GM12878 (cell line): ENCODE results near the gene SCYGR5. TPM values are rescaled to one million over a fixed set of nuclear protein-coding genes. Genes with fewer than 3 reads are reported as not detected.

ENCODE experiments used
- ATAC-seq: fragments of 200-7000 bp; cut with Tn5 transposase; 3 replicates; pipeline ENCODE4 v1.9.1; 2020; ENCODE audit warnings: mild to moderate bottlenecking, moderate library complexity
- BruUV-seq: library from RNA; stranded (reverse); fragments of 400-500 nt; replicated peaks from 2 replicates; lab custom pipeline; 2021; lab: Mats Ljungman, UMichigan
- CTCF ChIA-PET: fragments of 300-600 bp; sonication (Branson Sonifier 250); formaldehyde crosslinking; extraction: SDS; loops from one replicate; lab custom pipeline; 2021; ENCODE audit warnings: inconsistent platforms; lab: Yijun Ruan, JAX
- POLR2A ChIA-PET: fragments of 350-600 bp; formaldehyde crosslinking; extraction: SDS; loops from one replicate; lab custom pipeline; 2021; ENCODE audit warnings: inconsistent platforms; lab: Charles Lee
- RAD21 ChIA-PET: fragments of 300-600 bp; sonication (Branson Sonifier 250); formaldehyde crosslinking; loops from one replicate; lab custom pipeline; 2023; ENCODE audit warnings: antibody characterized with exemption; ENCODE audit not compliant: unreplicated experiment; lab: Charles Lee
- SMC1A ChIA-PET: fragments of 300-600 bp; sonication (Branson Sonifier 250); formaldehyde crosslinking; loops from one replicate; lab custom pipeline; 2023; ENCODE audit not compliant: unreplicated experiment, uncharacterized antibody; lab: Charles Lee
- DNase-seq: peaks from one replicate; pipeline ENCODE4 v3.0.0-alpha.2; 2011; ENCODE audit warnings: low read depth, low spot score
- FAIRE-seq: peaks from 3 replicates; lab custom pipeline; 2011; peaks lifted over from hg19 to GRCh38; lab: Jason Lieb, UNC
- H2AFZ ChIP-seq: 2 replicates; pipeline ENCODE4 v1.6.0; 2011; ENCODE audit warnings: low read depth, low read length, control low read depth; ENCODE audit not compliant: control insufficient read depth
- H3K27ac ChIP-seq: 2 replicates; pipeline ENCODE4 v1.5.1; 2011; ENCODE audit warnings: control low read depth; ENCODE audit not compliant: control insufficient read depth, insufficient read depth
- H3K27me3 ChIP-seq, 2 experiments: replicated peaks in 1 of 2; 2 replicates each; pipeline versions ENCODE4 v1.6.0 to v1.6.1; 2011; ENCODE audit warnings: low read length in 1 of 2; ENCODE audit not compliant: control insufficient read depth in 2 of 2, insufficient read depth in 2 of 2
- H3K36me3 ChIP-seq, 2 experiments: 2 replicates each; pipeline ENCODE4 v1.5.1; 2011; ENCODE audit warnings: low read length in 1 of 2; ENCODE audit not compliant: control insufficient read depth in 2 of 2, insufficient read depth in 2 of 2
- H3K4me1 ChIP-seq: 2 replicates; pipeline ENCODE4 v1.6.1; 2011; ENCODE audit warnings: mild to moderate bottlenecking, low read length, moderate library complexity, mixed read lengths; ENCODE audit not compliant: control insufficient read depth, insufficient read depth
- H3K4me2 ChIP-seq: 2 replicates; pipeline ENCODE4 v1.6.0; 2011; ENCODE audit warnings: control low read depth; ENCODE audit not compliant: control insufficient read depth, insufficient read depth
- H3K4me3 ChIP-seq: fragments of 200-600 bp; sonication (generic); 2 replicates; pipeline ENCODE4 v1.5.1; 2016
- H3K79me2 ChIP-seq: 2 replicates; pipeline ENCODE4 v1.6.0; 2011; ENCODE audit warnings: low read length; ENCODE audit not compliant: control insufficient read depth, insufficient read depth
- H3K9ac ChIP-seq: 2 replicates; pipeline ENCODE4 v1.8.0; 2011; ENCODE audit warnings: low read length, control low read depth, mixed read lengths; ENCODE audit not compliant: control insufficient read depth, insufficient read depth
- H3K9me3 ChIP-seq: replicated peaks from 3 replicates; pipeline ENCODE4 v1.5.1; 2011; ENCODE audit warnings: mild to moderate bottlenecking, low read length; ENCODE audit not compliant: control insufficient read depth, insufficient read depth
- H4K20me1 ChIP-seq: 2 replicates; pipeline ENCODE4 v1.6.0; 2011; ENCODE audit not compliant: control insufficient read depth, insufficient read depth
- CTCF ChIP-seq, 3 experiments: IDR thresholded peaks in 2 of 3; conservative IDR thresholded peaks in 1 of 3; 2 replicates each; pipeline ENCODE4 v1.5.1; 2011; ENCODE audit warnings: low read depth in 3 of 3, low read length in 3 of 3, mild to moderate bottlenecking in 3 of 3, control low read depth in 2 of 3, moderate library complexity in 2 of 3, inconsistent platforms in 1 of 3, mixed read lengths in 1 of 3; ENCODE audit not compliant: control insufficient read depth in 2 of 3, insufficient read depth in 1 of 3; ENCODE audit errors: extremely low read depth in 1 of 3
- EZH2 ChIP-seq: IDR thresholded peaks from 2 replicates; pipeline ENCODE4 v1.6.1; 2012; ENCODE audit warnings: low read depth, mild to moderate bottlenecking, control low read depth, inconsistent platforms, low read length, borderline replicate concordance; ENCODE audit not compliant: control insufficient read depth
- HDGF ChIP-seq: fragments of 450-650 bp; IDR thresholded peaks from 2 replicates; pipeline ENCODE4 v1.6.1; 2016; ENCODE audit warnings: antibody characterized with exemption
- MXI1 ChIP-seq: fragments of 150-350 bp; IDR thresholded peaks from 2 replicates; pipeline ENCODE4 v1.6.1; 2011; ENCODE audit warnings: low read depth, mild to moderate bottlenecking, inconsistent platforms, low read length, improper control_type of control experiment
- PAX5 ChIP-seq: IDR thresholded peaks from 2 replicates; pipeline ENCODE4 v1.6.1; 2011; ENCODE audit warnings: low read depth, low read length, borderline replicate concordance
- STAT1 ChIP-seq: fragments of 450-650 bp; conservative IDR thresholded peaks from 2 replicates; pipeline ENCODE4 v1.6.1; 2014; ENCODE audit warnings: antibody characterized with exemption, mild to moderate bottlenecking
- WGBS: methylation state at CpG from one replicate; pipeline ENCODE4 v1.1.6; 2016; ENCODE audit warnings: low lambda C conversion rate; ENCODE audit not compliant: insufficient replicate concordance, insufficient coverage; ENCODE audit errors: missing lambda C conversion rate; 5-methylcytosine and 5-hydroxymethylcytosine counted together
- in situ Hi-C: fragments of 300-500 bp; cut with MboI; formaldehyde crosslinking; loops from 9 replicates; pipeline ENCODE4 v1.14.3; 2018; ENCODE audit warnings: mixed read lengths
- intact Hi-C: fragments of 100-400 bp; cut with micrococcal nuclease; formaldehyde crosslinking; loops from one replicate; pipeline ENCODE4 v1.14.2; 2022; ENCODE audit not compliant: unreplicated experiment
- polyA plus RNA-seq, 11 experiments: library from polyadenylated mRNA; depleted of rRNA in 4 of 11; unstranded in 6 of 11; stranded (reverse) in 5 of 11; fragments of >200 nt; fragmentation: Nextera tagmentation in 4 of 11; fragmentation: Illumina TruSeq in 1 of 11; extraction: Ambion mirVana in 4 of 11; extraction: Trizol in 1 of 11; gene quantifications; 1 replicate in 1 of 11; 2 replicates in 10 of 11; pipeline versions ENCODE4 v1.2.1 to v1.2.3, GENCODE V29; 2011 to 2016; ENCODE audit warnings: inconsistent platforms in 2 of 11, missing spikeins in 2 of 11, low read depth in 1 of 11
- total RNA-seq, 4 experiments: library from RNA; depleted of rRNA in 3 of 4; stranded (reverse); fragments of >200 nt in 3 of 4; fragmentation: Illumina TruSeq in 1 of 4; extraction: Trizol in 1 of 4; gene quantifications; 2 replicates each; pipeline versions ENCODE4 v1.2.1 to v1.2.3, GENCODE V29; 2013 to 2021
- TF ChIP-seq, protein P1 (sequence below): IDR thresholded peaks from 2 replicates; pipeline ENCODE4 v1.6.1; 2012; ENCODE audit warnings: improper control_type of control experiment, low read depth, low read length; ENCODE audit not compliant: insufficient replicate concordance

SCYGR5 gene
- total and polyA plus RNA-seq, 10 of the 15 experiments (the other 5 are each of a cell fraction or from before 2014, with no cell fraction given) = not detected

- Histone ChIP-seq H3K4me2 (no peak within 1 kb of the TSS), H3K27me3 (no peaks in the 10 kb centered on the region), H3K79me2 (no peaks in the 10 kb centered on the region), H3K4me1 (peaks cover 5% of the 10 kb centered on the region; the same call in 1 of the 2 replicates), H3K4me3 (no peak within 1 kb of the TSS), H3K9me3 (no peaks in the 10 kb centered on the region), H3K27ac (no peak within 1 kb of the TSS), H4K20me1 (no peaks in the 10 kb centered on the region), H3K9ac (no peak within 1 kb of the TSS), H3K36me3 (no peaks in the 10 kb centered on the region)
- ChIA-PET CTCF (no interaction called here), RAD21 (no interaction called here), SMC1A (interaction anchor here (0.7 to 0.8 kb wide), 2 partner anchors 13 to 47 kb away, joined by 3 read pairs; no protein-coding TSS in a partner anchor)
- DNase-seq (no peak), FAIRE-seq (no peak), ATAC-seq (no peak)
- in situ Hi-C loops (no loop called here), intact Hi-C loops (no loop called here)
- no TSS peak for BruUV-seq
- 70% methylated on average over 20 of the region's 20 CpGs for WGBS
- no peak for TF ChIP-seq PAX5
- TF ChIP-seq, all 136 proteins: peak for 0
- POLR2A ChIA-PET = no interaction called here
- no peak within 1 kb of the TSS for H2AFZ ChIP-seq
These were observed 49.0 kb upstream of the SCYGR5 start, which contains the start of gene SCYGR4 for GRCh38 chr2:227617316-227618230. Gene SCYGR4 (plus strand): TSS chr2:227617498. CDS start chr2:227617498, 0 bp downstream.

GRCh38 chr2:227623226-227623625, 43.4 kb upstream of the SCYGR5 start:
- ChIA-PET CTCF (interaction anchor here (0.6 kb wide), 1 partner anchor 217 kb away, joined by 3 read pairs; no protein-coding TSS in a partner anchor), RAD21 (interaction anchor here (1.0 kb wide), 1 partner anchor 149 kb away, joined by 3 read pairs; no protein-coding TSS in a partner anchor), SMC1A (interaction anchor here (0.6 kb wide), 1 partner anchor 13 kb away, joined by 3 read pairs; no protein-coding TSS in a partner anchor), POLR2A (no interaction called here)
- in situ Hi-C loops (no loop called here), intact Hi-C loops (no loop called here)
- H3K27me3 ChIP-seq = no peaks in the 10 kb centered on the region
- H4K20me1 ChIP-seq = no peaks in the 10 kb centered on the region
- H3K4me1 ChIP-seq = peaks cover 5% of the 10 kb centered on the region; the same call in 1 of the 2 replicates
- no peak overlapping the region for H3K27ac ChIP-seq
- H2AFZ ChIP-seq = no peak overlapping the region
- H3K9me3 ChIP-seq = no peaks in the 10 kb centered on the region
- H3K36me3 ChIP-seq = no peaks in the 10 kb centered on the region
- no TSS peak for BruUV-seq
- no peak overlapping the region for H3K4me3 ChIP-seq
- no peak for FAIRE-seq
- H3K4me2 ChIP-seq = no peak overlapping the region
- no peak for ATAC-seq
- DNase-seq = no peak
- H3K9ac ChIP-seq = no peak overlapping the region
- no peaks in the 10 kb centered on the region for H3K79me2 ChIP-seq
- no peak for TF ChIP-seq CTCF (IDR thresholded peaks at IDR 0.05 in 2 of 3, conservative IDR thresholded peaks at IDR 0.05 in 1 of 3; ENCODE audit: control insufficient read depth in 2 of 3, extremely low read depth in 1 of 3, insufficient read depth in 1 of 3, low read depth in 3 of 3, low read length in 3 of 3)
- TF ChIP-seq EZH2 = no peak
- TF ChIP-seq STAT1 = no peak
- no peak for TF ChIP-seq MXI1
- TF ChIP-seq, protein P1, sequence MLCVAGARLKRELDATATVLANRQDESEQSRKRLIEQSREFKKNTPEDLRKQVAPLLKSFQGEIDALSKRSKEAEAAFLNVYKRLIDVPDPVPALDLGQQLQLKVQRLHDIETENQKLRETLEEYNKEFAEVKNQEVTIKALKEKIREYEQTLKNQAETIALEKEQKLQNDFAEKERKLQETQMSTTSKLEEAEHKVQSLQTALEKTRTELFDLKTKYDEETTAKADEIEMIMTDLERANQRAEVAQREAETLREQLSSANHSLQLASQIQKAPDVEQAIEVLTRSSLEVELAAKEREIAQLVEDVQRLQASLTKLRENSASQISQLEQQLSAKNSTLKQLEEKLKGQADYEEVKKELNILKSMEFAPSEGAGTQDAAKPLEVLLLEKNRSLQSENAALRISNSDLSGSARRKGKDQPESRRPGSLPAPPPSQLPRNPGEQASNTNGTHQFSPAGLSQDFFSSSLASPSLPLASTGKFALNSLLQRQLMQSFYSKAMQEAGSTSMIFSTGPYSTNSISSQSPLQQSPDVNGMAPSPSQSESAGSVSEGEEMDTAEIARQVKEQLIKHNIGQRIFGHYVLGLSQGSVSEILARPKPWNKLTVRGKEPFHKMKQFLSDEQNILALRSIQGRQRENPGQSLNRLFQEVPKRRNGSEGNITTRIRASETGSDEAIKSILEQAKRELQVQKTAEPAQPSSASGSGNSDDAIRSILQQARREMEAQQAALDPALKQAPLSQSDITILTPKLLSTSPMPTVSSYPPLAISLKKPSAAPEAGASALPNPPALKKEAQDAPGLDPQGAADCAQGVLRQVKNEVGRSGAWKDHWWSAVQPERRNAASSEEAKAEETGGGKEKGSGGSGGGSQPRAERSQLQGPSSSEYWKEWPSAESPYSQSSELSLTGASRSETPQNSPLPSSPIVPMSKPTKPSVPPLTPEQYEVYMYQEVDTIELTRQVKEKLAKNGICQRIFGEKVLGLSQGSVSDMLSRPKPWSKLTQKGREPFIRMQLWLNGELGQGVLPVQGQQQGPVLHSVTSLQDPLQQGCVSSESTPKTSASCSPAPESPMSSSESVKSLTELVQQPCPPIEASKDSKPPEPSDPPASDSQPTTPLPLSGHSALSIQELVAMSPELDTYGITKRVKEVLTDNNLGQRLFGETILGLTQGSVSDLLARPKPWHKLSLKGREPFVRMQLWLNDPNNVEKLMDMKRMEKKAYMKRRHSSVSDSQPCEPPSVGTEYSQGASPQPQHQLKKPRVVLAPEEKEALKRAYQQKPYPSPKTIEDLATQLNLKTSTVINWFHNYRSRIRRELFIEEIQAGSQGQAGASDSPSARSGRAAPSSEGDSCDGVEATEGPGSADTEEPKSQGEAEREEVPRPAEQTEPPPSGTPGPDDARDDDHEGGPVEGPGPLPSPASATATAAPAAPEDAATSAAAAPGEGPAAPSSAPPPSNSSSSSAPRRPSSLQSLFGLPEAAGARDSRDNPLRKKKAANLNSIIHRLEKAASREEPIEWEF = no peak
- no peak for TF ChIP-seq HDGF
